IPS-20b (cell line): ENCODE data around the gene JAZF1.
"Not testable (repeated sequence)": the region's sequence is repeated elsewhere in the genome, so short reads cannot be mapped to it uniquely, and the experiment has no call there.

Source experiments
- H3K27ac ChIP-seq: one replicate; pipeline ENCODE4 v1.5.1; 2013; ENCODE audit warnings: low read length
- H3K27me3 ChIP-seq: 2 replicates; pipeline ENCODE4 v1.6.1; 2013; ENCODE audit warnings: mild to moderate bottlenecking, low read length, inconsistent platforms; ENCODE audit not compliant: insufficient read depth
- H3K36me3 ChIP-seq: 2 replicates; pipeline ENCODE4 v1.6.1; 2013; ENCODE audit warnings: low read depth, mild to moderate bottlenecking, inconsistent platforms, low read length, moderate library complexity; ENCODE audit not compliant: insufficient read depth
- H3K4me1 ChIP-seq: 2 replicates; pipeline ENCODE4 v1.6.1; 2013; ENCODE audit warnings: mild to moderate bottlenecking, control low read depth, inconsistent platforms, low read length, moderate library complexity; ENCODE audit not compliant: insufficient read depth
- H3K4me3 ChIP-seq: 2 replicates; pipeline ENCODE4 v1.5.1; 2013; ENCODE audit warnings: mild to moderate bottlenecking, low read length, inconsistent platforms
- H3K9ac ChIP-seq: 2 replicates; pipeline ENCODE4 v1.6.1; 2013; ENCODE audit warnings: low read depth, mild to moderate bottlenecking, inconsistent platforms, low read length, moderate library complexity
- H3K9me3 ChIP-seq: 2 replicates; pipeline ENCODE4 v1.6.1; 2013; ENCODE audit warnings: mild to moderate bottlenecking, low read depth, low read length, inconsistent platforms; ENCODE audit not compliant: insufficient read depth

JAZF1 gene

DNA sequence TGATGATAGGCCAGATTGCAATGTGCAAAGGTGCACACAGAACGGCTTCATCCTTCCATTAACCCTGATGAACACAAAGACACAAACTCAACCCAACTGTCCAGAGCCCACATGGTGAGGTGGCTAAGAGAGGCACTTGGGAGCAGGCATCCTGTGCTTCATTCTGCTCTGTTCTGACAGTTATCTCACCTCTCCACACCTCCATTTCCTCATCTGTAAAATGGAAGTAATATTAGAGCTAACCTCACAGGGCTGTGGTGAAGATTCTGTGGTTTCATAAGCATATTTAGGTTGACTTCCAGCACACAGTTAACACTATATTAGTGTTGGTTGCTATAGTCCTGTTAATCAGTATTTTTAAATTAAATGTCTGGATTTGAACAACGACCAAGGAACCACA, 314.3 kb downstream of the JAZF1 start:
- H3K36me3 ChIP-seq: no peaks in the 10 kb centered on the region
- no peak overlapping the region for H3K27ac ChIP-seq
- H3K27me3 ChIP-seq: no peaks in the 10 kb centered on the region
- no peak overlapping the region for H3K9ac ChIP-seq
- no peak overlapping the region for H3K4me3 ChIP-seq
- 0 out of 2 replicates have a peak, but pooled peaks cover 2% of the 10 kb centered on the region for H3K4me1 ChIP-seq
- H3K9me3 ChIP-seq: no peaks in the 10 kb centered on the region

DNA sequence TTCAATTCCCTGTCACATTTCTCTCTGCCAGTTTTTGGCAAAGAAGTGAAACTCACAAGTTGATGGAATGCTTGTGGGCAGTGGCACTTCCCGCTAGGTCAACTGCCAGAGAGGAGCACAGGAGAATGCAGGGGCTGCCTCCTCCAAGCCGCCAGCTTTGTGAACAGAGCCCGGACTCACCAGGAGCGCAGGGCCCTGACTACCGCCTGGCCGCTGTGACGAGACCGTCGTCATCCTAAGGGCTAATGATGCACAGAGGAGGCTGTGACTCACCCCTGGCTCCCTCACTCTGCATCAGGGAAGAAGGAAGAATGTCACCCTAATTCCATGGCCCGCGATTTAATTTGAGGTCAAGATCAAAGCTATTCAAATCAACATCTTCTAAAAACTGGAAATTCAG, 316.7 kb downstream of the JAZF1 start:
- H3K9ac ChIP-seq: no peak overlapping the region
- no peak overlapping the region for H3K27ac ChIP-seq
- H3K36me3 ChIP-seq: no peaks in the 10 kb centered on the region
- no peaks in the 10 kb centered on the region for H3K9me3 ChIP-seq
- H3K27me3 ChIP-seq: no peaks in the 10 kb centered on the region
- 0 out of 2 replicates have a peak, but pooled peaks cover 2% of the 10 kb centered on the region for H3K4me1 ChIP-seq
- H3K4me3 ChIP-seq: no peak overlapping the region

DNA sequence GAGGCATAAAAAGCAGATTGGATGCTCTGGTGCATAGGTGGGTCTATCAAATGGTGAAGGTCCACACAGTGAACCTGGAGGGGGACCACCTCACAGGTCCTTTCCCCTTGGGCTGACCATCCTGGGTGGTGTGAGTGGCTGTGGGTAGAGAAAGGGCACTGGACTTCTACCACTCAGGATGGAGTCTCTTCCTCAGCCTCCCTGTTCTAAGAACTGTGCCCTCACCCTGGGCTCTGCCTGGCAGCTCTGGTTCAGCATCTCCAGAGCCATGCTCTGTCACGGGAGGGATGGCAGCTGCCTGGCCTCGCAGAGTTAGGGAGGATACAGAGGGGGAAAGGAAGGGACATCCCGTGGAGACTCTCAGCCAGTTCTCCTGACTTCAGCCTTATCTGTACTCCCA, 318.8 kb downstream of the JAZF1 start:
- no peak overlapping the region for H3K27ac ChIP-seq
- H3K27me3 ChIP-seq: no peaks in the 10 kb centered on the region
- no peak overlapping the region for H3K9ac ChIP-seq
- H3K36me3 ChIP-seq: no peaks in the 10 kb centered on the region
- 0 out of 2 replicates have a peak, but pooled peaks cover 2% of the 10 kb centered on the region for H3K4me1 ChIP-seq
- H3K4me3 ChIP-seq: no peak overlapping the region
- no peaks in the 10 kb centered on the region for H3K9me3 ChIP-seq

DNA sequence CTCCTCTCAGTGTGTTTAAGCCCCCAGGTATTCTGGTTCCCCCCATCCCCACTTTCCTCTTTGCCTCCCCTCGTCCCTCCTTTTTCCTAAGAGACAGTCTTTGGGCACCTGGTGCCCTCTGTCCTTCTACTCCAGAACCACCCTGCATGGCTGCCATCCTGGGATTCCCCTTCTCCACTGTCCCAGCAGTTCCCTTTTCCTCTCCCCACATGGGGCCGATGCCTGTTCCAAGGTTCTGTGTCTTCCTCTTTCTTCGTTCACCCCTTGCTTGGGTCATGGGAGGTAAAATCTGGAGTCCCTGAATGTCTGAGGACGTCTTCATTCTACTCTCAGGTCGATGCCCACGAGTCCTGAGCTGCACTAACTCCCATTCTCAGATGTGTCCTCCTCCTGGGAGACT, 319.8 kb downstream of the JAZF1 start:
- H3K9me3 ChIP-seq: no peaks in the 10 kb centered on the region

DNA sequence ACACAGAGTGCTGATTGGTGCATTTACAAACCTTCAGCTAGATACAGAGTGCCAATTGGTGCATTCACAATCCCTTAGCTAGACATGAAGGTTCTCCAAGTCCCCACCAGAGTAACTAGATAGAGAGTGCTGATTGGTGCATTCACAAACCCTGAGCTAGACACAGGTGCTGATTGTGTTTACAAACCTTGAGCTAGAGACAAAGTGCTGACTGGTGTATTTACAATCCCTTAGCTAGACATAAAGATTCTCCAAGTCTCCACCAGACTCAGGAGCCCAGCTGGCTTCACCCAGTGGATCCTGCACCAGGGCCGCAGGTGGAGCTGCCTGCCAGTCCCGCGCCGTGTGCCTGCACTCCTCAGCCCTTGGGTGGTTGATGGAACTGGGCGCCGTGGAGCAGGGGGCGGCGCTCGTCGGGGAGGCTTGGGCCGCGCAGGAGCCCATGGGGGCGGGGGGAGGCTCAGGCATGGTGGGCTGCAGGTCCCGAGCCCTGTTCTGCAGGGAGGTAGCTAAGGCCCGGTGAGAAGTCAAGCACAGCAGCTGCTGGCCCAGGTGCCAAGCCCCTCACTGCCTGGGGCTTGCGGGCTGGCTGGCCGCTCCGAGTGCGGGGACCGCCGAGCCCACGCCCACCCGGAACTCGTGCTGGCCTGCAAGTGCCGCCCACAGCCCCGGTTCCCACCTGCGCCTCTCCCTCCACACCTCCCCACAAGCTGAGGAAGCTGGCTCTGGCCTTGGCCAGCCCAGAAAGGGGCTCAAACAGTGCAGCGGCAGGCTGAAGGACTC, 323.7 kb downstream of the JAZF1 start:
- not testable (repeated sequence) for H3K9ac ChIP-seq, H3K27ac ChIP-seq, H3K36me3 ChIP-seq, H3K27me3 ChIP-seq, H3K9me3 ChIP-seq, H3K4me3 ChIP-seq, H3K4me1 ChIP-seq

More for the DNA sequence above, 319.8 kb downstream of the JAZF1 start:
- Histone ChIP-seq H3K9ac (no peak overlapping the region), H3K4me1 (0 out of 2 replicates have a peak, but pooled peaks cover 2% of the 10 kb centered on the region), H3K27me3 (no peaks in the 10 kb centered on the region), H3K4me3 (no peak overlapping the region), H3K36me3 (no peaks in the 10 kb centered on the region), H3K27ac (no peak overlapping the region)

DNA sequence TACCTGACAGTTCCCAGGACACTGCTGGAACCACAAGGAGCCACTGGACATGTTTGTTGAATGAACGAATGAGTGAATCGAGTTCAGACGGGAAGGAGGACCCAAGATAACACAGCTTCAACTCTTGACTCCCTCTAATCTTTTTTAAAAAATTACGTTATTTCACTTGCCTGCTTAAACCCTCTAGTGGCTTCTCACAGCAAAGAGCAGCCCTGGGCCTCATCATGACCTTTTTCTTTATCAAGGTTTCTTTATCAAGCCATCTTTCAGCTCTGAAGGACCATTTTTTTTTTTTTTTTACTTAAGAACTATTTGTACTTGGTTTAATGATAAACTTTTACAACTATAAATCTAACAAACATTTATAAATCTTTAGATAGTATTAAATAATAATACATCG, 330.1 kb downstream of the JAZF1 start:
- Histone ChIP-seq H3K36me3 (no peaks in the 10 kb centered on the region), H3K27ac (no peak overlapping the region), H3K4me3 (no peak overlapping the region), H3K4me1 (no peaks in the 10 kb centered on the region), H3K27me3 (no peaks in the 10 kb centered on the region), H3K9me3 (no peaks in the 10 kb centered on the region), H3K9ac (no peak overlapping the region)

DNA sequence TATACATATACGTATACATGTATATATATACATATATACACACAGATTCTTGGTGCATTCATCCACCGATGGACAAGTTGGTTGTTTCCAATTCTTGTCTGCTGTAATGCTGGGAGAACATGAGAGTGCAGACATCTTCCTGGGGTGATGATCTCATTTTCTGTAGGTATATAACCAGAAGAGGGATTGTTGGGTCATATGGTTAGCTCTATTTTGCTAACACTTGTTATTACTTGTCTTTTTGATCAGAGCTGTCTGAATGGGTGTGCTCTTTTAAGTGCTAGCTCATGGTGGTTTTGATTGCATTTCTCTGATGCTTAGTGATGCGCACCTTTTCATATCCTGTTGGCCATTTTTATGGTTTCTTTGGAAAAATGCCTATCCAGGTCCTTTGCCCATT, 334.2 kb downstream of the JAZF1 start:
- H3K27me3 ChIP-seq: no peaks in the 10 kb centered on the region
- no peaks in the 10 kb centered on the region for H3K9me3 ChIP-seq
- no peaks in the 10 kb centered on the region for H3K36me3 ChIP-seq
- no peak overlapping the region for H3K27ac ChIP-seq
- H3K4me1 ChIP-seq: no peaks in the 10 kb centered on the region; the same call in 1 of the 2 replicates
- no peak overlapping the region for H3K4me3 ChIP-seq
- no peak overlapping the region for H3K9ac ChIP-seq

DNA sequence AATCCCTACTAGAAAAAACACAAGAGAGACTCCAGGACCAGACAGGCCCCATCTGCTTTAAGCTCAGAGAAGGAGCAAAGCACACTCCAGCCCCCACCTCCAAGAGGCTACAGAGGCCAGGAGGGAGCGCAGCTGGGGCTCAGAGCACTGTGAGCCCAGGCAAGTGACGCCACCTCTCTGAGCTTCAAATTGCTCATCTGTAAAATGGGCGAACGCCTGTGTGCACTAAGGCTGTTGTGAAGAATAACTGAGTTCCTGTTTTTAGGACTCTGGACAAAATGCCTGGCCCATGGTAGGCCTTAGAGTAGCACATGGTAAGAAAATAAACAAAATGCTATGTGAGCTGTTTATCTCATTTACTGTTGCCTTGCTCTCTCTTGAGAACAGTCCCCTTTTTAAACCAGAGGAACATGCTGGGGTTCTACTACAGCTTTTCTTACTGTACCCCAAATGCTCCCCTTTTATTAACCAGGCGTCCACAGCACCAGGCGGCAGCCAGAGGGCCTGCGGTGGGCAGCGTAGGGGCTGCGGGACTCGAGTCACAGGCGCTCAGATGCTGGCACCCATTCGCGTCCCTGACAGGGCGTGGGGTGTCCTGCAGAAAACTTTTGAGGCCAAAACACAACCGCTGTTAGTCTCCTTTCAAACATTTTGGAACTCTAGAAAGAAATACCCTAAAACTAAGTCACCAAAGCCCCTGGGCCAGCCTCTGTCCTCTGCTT, 336.9 kb downstream of the JAZF1 start:
- Histone ChIP-seq H3K27ac (no peak overlapping the region), H3K27me3 (no peaks in the 10 kb centered on the region), H3K9me3 (no peaks in the 10 kb centered on the region), H3K4me1 (no peaks in the 10 kb centered on the region; the same call in 1 of the 2 replicates), H3K36me3 (no peaks in the 10 kb centered on the region), H3K9ac (no peak overlapping the region), H3K4me3 (no peak overlapping the region)

DNA sequence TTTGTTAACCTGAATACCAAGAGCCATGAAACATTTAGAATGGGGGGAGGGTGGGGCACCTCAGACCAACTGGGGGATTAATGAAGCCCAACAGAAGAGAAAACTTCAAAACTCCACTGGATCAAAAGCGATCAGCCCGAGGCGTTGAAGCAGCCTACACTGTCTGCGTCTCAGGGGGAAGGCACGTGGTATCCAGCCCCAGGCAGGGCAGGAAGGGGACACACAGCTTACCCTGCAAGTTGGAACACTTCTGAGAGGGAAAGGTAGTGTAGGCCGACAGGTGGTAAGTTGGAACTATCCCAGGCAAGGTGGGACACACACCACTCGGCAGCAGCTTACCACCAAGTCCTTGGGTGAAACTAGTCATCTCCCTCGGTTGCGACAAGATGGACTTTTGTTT, 337.7 kb downstream of the JAZF1 start:
- Histone ChIP-seq H3K9ac (no peak overlapping the region), H3K36me3 (no peaks in the 10 kb centered on the region), H3K9me3 (no peaks in the 10 kb centered on the region), H3K27ac (no peak overlapping the region), H3K4me1 (no peaks in the 10 kb centered on the region; the same call in 1 of the 2 replicates), H3K4me3 (no peak overlapping the region), H3K27me3 (no peaks in the 10 kb centered on the region)

DNA sequence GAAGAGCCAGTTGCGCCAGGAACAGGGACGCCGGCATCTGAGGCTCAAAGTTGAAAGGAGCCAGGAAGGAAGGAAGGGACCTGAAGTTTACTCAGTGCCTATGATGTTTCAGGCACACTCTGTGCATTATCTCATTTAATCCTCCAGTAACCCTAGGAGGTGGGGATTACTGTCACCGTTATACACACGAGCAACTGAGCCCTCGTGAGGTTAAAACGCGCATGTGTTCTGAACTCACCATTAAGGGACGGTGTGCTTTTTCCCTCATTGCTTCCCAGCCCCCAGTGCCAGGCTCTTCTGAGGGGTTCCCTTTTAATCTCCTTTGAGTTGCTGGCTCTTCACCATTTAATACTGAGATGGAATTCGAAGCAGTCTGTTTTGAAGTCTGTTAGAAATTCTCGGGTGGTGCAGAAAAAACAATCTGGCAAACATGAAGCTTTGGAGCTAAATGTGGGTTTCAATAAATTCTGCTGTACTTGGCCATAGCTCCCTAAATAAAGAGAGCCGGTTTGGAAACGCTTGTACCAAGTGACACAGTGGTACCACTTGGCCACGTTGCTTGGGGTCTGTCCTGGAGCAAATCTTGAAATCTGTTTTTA, 338.4 kb downstream of the JAZF1 start:
- Histone ChIP-seq H3K27ac (no peak overlapping the region), H3K9ac (no peak overlapping the region), H3K9me3 (no peaks in the 10 kb centered on the region), H3K36me3 (no peaks in the 10 kb centered on the region), H3K27me3 (no peaks in the 10 kb centered on the region), H3K4me3 (no peak overlapping the region), H3K4me1 (no peaks in the 10 kb centered on the region; the same call in 1 of the 2 replicates)

DNA sequence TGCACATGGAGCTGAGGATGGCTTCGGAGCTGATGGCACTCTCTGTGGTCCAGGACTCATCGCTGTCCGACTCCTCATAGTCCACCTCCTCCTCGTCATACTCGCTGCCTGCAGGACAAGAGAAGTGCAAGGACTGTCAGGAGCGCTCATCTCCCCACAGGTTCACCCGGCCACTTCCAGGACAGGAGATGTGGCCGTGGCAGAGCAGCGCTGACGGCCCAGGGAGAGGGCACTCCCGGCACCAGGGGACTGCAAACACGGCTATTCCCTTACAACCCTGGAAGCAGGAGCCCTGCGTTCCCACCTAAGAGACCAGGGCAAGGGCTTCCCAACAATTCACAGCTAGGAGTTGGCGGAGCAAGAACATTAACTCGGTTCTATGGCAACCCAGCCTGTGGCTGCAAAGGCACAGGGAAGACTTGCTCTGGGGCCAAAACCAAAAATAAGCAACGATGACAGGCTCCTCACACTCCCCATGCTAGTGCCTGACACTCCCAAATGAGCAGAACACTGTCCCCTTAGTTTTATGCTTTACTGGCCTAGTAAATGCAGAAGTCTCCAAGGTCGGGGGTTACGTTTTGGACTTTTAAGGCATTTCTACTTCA, 339.7 kb downstream of the JAZF1 start:
- Histone ChIP-seq H3K27me3 (no peaks in the 10 kb centered on the region), H3K9ac (no peak overlapping the region), H3K36me3 (no peaks in the 10 kb centered on the region), H3K4me3 (no peak overlapping the region), H3K4me1 (no peaks in the 10 kb centered on the region; the same call in 1 of the 2 replicates), H3K9me3 (no peaks in the 10 kb centered on the region), H3K27ac (no peak overlapping the region)
